ELF-1 (cell line): ENCODE data around the gene OR2D3.
"Not testable (repeated sequence)": the region's sequence is repeated elsewhere in the genome, so short reads cannot be mapped to it uniquely, and the experiment has no call there.

ENCODE experiments used
- DNase-seq: peaks from one replicate; pipeline ENCODE4 v3.0.0-alpha.2; 2016; ENCODE audit warnings: low read depth, low spot score

OR2D3 gene

DNA sequence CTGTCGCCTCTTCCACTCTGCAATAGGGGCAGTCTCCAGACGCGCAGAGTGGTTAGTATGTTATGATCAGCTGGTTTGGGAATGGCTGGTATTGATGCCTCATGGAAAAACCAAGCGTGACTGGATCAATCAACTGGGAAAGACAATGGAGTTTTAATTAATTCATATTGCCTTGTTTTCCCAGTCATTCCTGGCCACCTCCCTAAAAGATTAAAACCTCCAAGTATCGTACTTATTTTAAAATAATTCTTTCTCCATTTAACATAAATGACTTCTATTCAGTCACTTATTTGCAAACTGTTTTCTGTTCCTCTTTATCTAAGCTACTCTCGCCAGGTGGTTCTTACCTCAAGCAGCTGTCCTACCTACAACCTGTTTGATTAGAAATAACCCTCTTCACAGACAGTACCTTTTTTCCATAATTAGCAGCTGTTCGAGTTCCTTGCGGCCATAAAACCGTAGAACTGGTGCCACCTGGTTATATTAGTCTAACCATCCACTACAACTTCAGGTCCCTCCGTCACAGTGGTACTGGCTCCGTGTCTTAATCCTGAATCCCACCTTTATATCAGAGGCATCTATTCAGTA lies 6.3 kb downstream of the OR2D3 start:
- DNase-seq: peak; percentile 1

- DNase-seq: no peak
These were observed 8.1 kb downstream of the OR2D3 start for GRCh38 chr11:6928916-6929315.

DNA sequence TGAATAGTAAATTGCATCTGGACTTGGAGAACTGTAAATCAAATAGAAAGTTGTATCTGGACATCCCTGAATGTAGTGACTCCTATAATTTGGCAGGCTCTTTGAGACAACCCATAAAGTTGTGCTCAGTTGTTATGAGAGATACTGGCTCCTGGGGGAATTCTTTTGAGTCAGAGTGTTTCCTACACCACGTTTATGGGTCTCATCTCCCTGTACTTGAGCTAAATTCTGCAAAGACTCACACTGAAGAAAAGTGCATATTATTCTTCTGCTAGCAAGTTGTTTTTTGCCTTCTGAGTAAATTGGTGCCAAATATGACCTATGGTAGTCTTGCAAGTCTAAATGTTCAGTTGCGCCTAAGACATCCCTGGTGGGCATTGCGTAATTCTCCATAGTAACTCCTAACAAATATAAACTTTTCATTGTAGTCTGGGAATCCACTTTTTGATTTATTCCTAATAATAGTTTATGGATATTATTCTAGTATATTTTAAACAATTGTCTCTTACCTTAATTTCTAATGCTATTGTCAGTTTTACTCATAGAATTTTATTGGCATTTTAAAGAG lies 10.4 kb downstream of the OR2D3 start:
- no peak for DNase-seq

- DNase-seq: no peak
These were observed 11.3 kb downstream of the OR2D3 start for GRCh38 chr11:6932145-6932544.

GRCh38 chr11:6941970-6942369 lies 21.2 kb downstream of the OR2D3 start:
- DNase-seq: no peak

DNA sequence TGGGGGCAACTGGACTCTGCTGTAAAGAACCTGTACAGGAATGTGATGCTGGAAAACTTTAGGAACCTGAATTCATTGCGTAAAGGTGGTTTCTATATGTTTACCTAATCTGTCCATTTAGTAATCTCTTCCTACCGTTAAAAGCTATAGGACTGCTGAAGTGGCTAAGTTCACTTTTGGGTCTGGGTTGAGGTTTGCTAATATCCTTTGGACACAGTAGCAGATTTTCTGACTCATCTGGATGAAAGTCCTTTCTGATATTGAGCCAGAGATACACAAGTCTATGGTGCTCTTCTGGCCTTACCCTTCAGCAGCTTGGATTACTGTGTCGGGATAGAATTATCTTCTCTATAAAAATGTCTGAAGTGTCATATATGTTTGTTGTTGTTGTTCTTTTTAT lies 22.3 kb downstream of the OR2D3 start:
- DNase-seq: no peak

DNA sequence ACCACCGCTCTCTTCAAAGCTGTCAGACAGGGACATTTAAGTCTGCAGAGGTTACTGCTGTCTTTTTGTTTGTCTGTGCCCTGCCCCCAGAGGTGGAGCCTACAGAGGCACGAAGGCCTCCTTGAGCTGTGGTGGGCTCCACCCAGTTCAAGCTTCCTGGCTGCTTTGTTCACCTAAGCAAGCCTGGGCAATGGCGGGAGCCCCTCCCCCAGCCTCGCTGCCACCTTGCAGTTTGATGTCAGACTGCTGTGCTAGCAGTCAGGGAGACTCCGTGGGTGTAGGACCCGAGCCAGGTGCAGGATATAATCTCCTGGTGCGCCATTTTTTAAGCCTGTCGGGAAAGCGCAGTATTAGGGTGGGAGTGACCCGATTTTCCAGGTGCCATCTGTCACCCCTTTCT lies 33.4 kb downstream of the OR2D3 start:
- DNase-seq: not testable (repeated sequence)

DNA sequence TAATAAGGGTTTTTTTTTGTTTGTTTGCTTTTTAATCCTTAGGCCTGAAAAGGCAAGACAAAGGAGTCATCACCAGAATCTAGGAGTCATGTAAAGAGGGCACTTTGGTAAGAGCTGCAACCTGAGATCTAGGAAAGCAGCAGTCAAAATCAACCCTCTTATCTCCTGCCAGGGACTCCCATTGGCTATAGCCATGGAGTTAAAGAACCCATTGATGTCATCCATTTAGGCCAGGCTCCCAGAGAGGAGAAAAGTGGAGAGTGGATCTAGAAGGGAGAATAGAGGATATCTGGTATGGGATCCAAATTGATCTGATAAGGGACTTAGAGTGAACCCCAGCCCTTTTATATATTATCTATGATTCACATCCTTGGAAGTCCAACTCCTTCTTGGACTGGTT lies 41.3 kb downstream of the OR2D3 start:
- no peak for DNase-seq

DNA sequence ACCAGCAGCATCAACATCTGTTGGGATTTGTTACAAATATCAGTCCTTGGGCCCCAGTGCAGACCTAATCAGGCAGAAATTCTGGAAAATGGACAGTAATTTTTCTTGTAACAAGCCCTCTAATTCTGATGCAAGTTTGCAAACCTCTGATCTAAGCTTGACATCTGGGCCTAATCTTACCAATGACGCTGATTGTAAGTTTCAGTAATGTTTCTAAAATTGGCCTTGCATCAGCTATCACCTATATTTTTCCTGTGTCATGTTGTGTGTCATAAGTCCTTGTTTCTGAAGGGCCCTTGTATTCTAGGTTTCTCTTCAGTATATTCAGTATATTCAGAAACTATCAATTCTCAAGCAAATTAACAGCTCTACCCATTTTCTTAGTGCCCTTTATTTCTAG lies 41.9 kb downstream of the OR2D3 start:
- DNase-seq: no peak

GRCh38 chr11:6968816-6969215 lies 48.0 kb downstream of the OR2D3 start:
- DNase-seq: no peak

- not testable (repeated sequence) for DNase-seq
These were observed 49.1 kb downstream of the OR2D3 start for GRCh38 chr11:6969854-6970253.
